HepG2 (cell line): ENCODE measurements around the gene PLEKHM2. TPM values are rescaled to one million over a fixed set of nuclear protein-coding genes. Genes with fewer than 3 reads are reported as not detected.

Source experiments
- CENPT ChIP-seq: sonication (generic); formaldehyde crosslinking; IDR thresholded peaks from 2 replicates; pipeline ENCODE4 v1.8.0; 2022; ENCODE audit warnings: low read depth, mild to moderate bottlenecking, moderate library complexity, missing genetic modification reagents
- CREB1 ChIP-seq, 2 experiments: fragments of 450-650 bp in 1 of 2; IDR thresholded peaks; 2 replicates each; pipeline ENCODE4 v1.6.1; 2016 to 2017; ENCODE audit warnings: control low read depth in 1 of 2, mild to moderate bottlenecking in 1 of 2, missing compliant biosample characterization in 1 of 2, missing genetic modification characterization in 1 of 2
- HNRNPLL ChIP-seq: fragments of 200-400 bp; formaldehyde crosslinking; IDR thresholded peaks from 2 replicates; pipeline ENCODE4 v1.6.1; 2017; ENCODE audit warnings: mild to moderate bottlenecking, low read depth, low read length; ENCODE audit not compliant: poor library complexity, severe bottlenecking
- JARID2 ChIP-seq: sonication (generic); formaldehyde crosslinking; IDR thresholded peaks from 2 replicates; pipeline ENCODE4 v1.8.1; 2023; ENCODE audit warnings: missing genetic modification reagents, inconsistent platforms; ENCODE audit not compliant: insufficient replicate concordance
- JDP2 ChIP-seq: sonication (generic); formaldehyde crosslinking; IDR thresholded peaks from 2 replicates; pipeline ENCODE4 v1.8.1; 2022; ENCODE audit warnings: missing genetic modification reagents, borderline replicate concordance
- MLLT10 ChIP-seq: sonication (generic); formaldehyde crosslinking; IDR thresholded peaks from 2 replicates; pipeline ENCODE4 v1.4.0; 2020; ENCODE audit warnings: missing genetic modification reagents
- NFATC3 ChIP-seq: sonication (generic); formaldehyde crosslinking; IDR thresholded peaks from 2 replicates; pipeline ENCODE4 v1.5.1; 2020; ENCODE audit warnings: mild to moderate bottlenecking, missing genetic modification reagents
- NFIC ChIP-seq: IDR thresholded peaks from 2 replicates; pipeline ENCODE4 v1.6.1; 2012; ENCODE audit warnings: mild to moderate bottlenecking, low read length, inconsistent platforms
- NONO ChIP-seq, 2 experiments: fragments of 450-650 bp in 1 of 2; sonication (generic) in 1 of 2; formaldehyde crosslinking in 1 of 2; IDR thresholded peaks in 1 of 2; conservative IDR thresholded peaks in 1 of 2; 2 replicates each; pipeline versions ENCODE4 v1.6.1 to v1.8.0; 2017 to 2022; ENCODE audit warnings: mild to moderate bottlenecking in 1 of 2, missing genetic modification reagents in 1 of 2, moderate library complexity in 1 of 2
- SALL1 ChIP-seq: sonication (generic); formaldehyde crosslinking; IDR thresholded peaks from 2 replicates; pipeline ENCODE4 v1.8.0; 2022; ENCODE audit warnings: mild to moderate bottlenecking, missing genetic modification reagents
- SKIL ChIP-seq: sonication (generic); formaldehyde crosslinking; IDR thresholded peaks from 2 replicates; pipeline ENCODE4 v1.8.0; 2022; ENCODE audit warnings: missing genetic modification reagents, mild to moderate bottlenecking, moderate library complexity, borderline replicate concordance
- SSRP1 ChIP-seq: IDR thresholded peaks from 2 replicates; pipeline ENCODE4 v1.6.1; 2016; ENCODE audit warnings: control low read depth
- ZBTB20 ChIP-seq: sonication (generic); formaldehyde crosslinking; IDR thresholded peaks from 2 replicates; pipeline ENCODE4 v1.8.1; 2023; ENCODE audit warnings: missing genetic modification reagents, low read depth, mild to moderate bottlenecking, borderline replicate concordance
- ZNF124 ChIP-seq: sonication (generic); formaldehyde crosslinking; IDR thresholded peaks from 2 replicates; pipeline ENCODE4 v1.4.0; 2020; ENCODE audit warnings: missing genetic modification reagents
- ZNF674 ChIP-seq: sonication (generic); formaldehyde crosslinking; IDR thresholded peaks from 2 replicates; pipeline ENCODE4 v1.5.0; 2020; ENCODE audit warnings: low read depth, mild to moderate bottlenecking, missing genetic modification reagents
- ZNF75D ChIP-seq: sonication (generic); formaldehyde crosslinking; IDR thresholded peaks from 2 replicates; pipeline ENCODE4 v1.8.1; 2023; ENCODE audit warnings: missing genetic modification reagents, mild to moderate bottlenecking, borderline replicate concordance
- ZNF766 ChIP-seq: sonication (generic); formaldehyde crosslinking; IDR thresholded peaks from 2 replicates; pipeline ENCODE4 v1.5.0; 2020; ENCODE audit warnings: missing genetic modification reagents, borderline replicate concordance
- ZNF816 ChIP-seq: sonication (generic); formaldehyde crosslinking; IDR thresholded peaks from 2 replicates; pipeline ENCODE4 v1.8.0; 2022; ENCODE audit warnings: missing genetic modification reagents, mild to moderate bottlenecking, borderline replicate concordance
- ZNF891 ChIP-seq: sonication (generic); formaldehyde crosslinking; IDR thresholded peaks from 2 replicates; pipeline ENCODE4 v1.5.0; 2020; ENCODE audit warnings: mild to moderate bottlenecking, missing genetic modification reagents
- polyA plus RNA-seq, 8 experiments: library from polyadenylated mRNA; depleted of rRNA in 3 of 8; stranded (reverse) in 7 of 8; unstranded in 1 of 8; fragments of >200 nt; fragmentation: Illumina TruSeq in 4 of 8; extraction: Trizol in 4 of 8; gene quantifications; 2 replicates each; pipeline versions ENCODE4 v1.2.1 to v1.2.3, GENCODE V29; 2011 to 2016; ENCODE audit warnings: low read depth in 4 of 8, missing spikeins in 1 of 8, mixed read lengths in 1 of 8; ENCODE audit not compliant: insufficient read depth in 1 of 8
- total RNA-seq, 5 experiments: library from RNA; depleted of rRNA; stranded (reverse); fragments of >200 nt; fragmentation: Illumina TruSeq; extraction: Trizol; gene quantifications; 2 replicates each; pipeline ENCODE4 v1.2.3, GENCODE V29; 2016; ENCODE audit warnings: low read depth in 1 of 5
- TF ChIP-seq, protein P1 (sequence below): IDR thresholded peaks from 2 replicates; pipeline ENCODE4 v1.6.1; 2016; ENCODE audit warnings: low read depth, control low read depth
- TF ChIP-seq, protein P2 (sequence below): sonication (generic); formaldehyde crosslinking; IDR thresholded peaks from 2 replicates; pipeline ENCODE4 v1.8.1; 2023; ENCODE audit warnings: mild to moderate bottlenecking, inconsistent platforms, moderate library complexity, missing genetic modification reagents, borderline replicate concordance
- TF ChIP-seq, protein P3 (sequence below): IDR thresholded peaks from 2 replicates; pipeline ENCODE4 v1.6.1; 2012; ENCODE audit warnings: inconsistent platforms
- TF ChIP-seq, protein P4 (sequence below): sonication (generic); formaldehyde crosslinking; IDR thresholded peaks from 2 replicates; pipeline ENCODE4 v1.4.0; 2020; ENCODE audit warnings: missing genetic modification reagents, borderline replicate concordance

The PLEKHM2 gene
- total and polyA plus RNA-seq, 2 of the 13 experiments (the other 11 are each of a cell fraction or from before 2014, with no cell fraction given): 16.5 to 27.3 TPM

DNA sequence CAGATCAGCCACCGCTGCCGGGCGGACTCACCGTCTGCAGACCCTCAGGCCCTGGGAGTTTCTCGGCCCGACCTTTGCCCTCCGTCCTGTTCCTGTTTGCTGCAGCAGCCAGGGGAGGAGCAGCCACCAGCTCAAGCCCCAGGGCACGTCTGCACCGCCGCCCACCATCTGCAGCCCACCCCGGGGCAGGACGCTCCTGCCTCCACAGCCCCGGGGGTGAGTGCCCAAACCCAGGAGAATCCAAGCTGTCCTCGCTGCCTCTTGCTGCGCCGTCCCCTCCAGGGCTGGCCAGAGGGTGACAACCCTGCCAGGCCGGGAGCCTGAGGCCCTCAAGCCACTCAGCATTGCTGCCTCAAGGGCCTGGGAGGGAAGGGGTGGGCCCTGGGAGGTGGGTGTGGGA lies 50.8 kb downstream of the PLEKHM2 start (continued):
- TF ChIP-seq, protein P1, sequence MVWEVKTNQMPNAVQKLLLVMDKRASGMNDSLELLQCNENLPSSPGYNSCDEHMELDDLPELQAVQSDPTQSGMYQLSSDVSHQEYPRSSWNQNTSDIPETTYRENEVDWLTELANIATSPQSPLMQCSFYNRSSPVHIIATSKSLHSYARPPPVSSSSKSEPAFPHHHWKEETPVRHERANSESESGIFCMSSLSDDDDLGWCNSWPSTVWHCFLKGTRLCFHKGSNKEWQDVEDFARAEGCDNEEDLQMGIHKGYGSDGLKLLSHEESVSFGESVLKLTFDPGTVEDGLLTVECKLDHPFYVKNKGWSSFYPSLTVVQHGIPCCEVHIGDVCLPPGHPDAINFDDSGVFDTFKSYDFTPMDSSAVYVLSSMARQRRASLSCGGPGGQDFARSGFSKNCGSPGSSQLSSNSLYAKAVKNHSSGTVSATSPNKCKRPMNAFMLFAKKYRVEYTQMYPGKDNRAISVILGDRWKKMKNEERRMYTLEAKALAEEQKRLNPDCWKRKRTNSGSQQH (CRISPR knock-in tag): no peak
- TF ChIP-seq NFATC3 (CRISPR knock-in tag): no peak
- no peak for TF ChIP-seq SKIL (CRISPR knock-in tag)
- no peak for TF ChIP-seq MLLT10
- no peak for TF ChIP-seq ZNF674 (CRISPR knock-in tag)
- TF ChIP-seq ZNF75D (CRISPR knock-in tag): no peak
- TF ChIP-seq NONO (IDR thresholded peaks at IDR 0.05): no peak
- no peak for TF ChIP-seq NONO (CRISPR knock-in tag; conservative IDR thresholded peaks at IDR 0.05)
- TF ChIP-seq, protein P2, sequence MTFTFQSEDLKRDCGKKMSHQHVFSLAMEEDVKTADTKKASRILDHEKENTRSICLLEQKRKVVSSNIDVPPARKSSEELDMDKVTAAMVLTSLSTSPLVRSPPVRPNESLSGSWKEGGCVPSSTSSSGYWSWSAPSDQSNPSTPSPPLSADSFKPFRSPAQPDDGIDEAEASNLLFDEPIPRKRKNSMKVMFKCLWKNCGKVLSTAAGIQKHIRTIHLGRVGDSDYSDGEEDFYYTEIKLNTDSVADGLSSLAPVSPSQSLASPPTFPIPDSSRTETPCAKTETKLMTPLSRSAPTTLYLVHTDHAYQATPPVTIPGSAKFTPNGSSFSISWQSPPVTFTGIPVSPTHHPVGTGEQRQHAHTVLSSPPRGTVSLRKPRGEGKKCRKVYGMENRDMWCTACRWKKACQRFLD (CRISPR knock-in tag): no peak
- TF ChIP-seq ZNF891: no peak
- no peak for TF ChIP-seq JDP2 (CRISPR knock-in tag)
- TF ChIP-seq ZNF766 (CRISPR knock-in tag): no peak
- TF ChIP-seq CENPT (CRISPR knock-in tag): no peak
- TF ChIP-seq NFIC: no peak
- no peak for TF ChIP-seq ZBTB20
- TF ChIP-seq HNRNPLL: peak; percentile 20
- no peak for TF ChIP-seq ZNF816 (CRISPR knock-in tag)
- TF ChIP-seq CREB1 (IDR thresholded peaks at IDR 0.05): no peak
- no peak for TF ChIP-seq CREB1 (CRISPR knock-in tag; IDR thresholded peaks at IDR 0.05)
- TF ChIP-seq SSRP1 (CRISPR knock-in tag): no peak
- no peak for TF ChIP-seq ZNF124
- TF ChIP-seq, protein P3, sequence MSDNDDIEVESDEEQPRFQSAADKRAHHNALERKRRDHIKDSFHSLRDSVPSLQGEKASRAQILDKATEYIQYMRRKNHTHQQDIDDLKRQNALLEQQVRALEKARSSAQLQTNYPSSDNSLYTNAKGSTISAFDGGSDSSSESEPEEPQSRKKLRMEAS: peak; percentile 11; the same call in 1 of the 2 replicates
- TF ChIP-seq JARID2: no peak
- TF ChIP-seq, protein P4, sequence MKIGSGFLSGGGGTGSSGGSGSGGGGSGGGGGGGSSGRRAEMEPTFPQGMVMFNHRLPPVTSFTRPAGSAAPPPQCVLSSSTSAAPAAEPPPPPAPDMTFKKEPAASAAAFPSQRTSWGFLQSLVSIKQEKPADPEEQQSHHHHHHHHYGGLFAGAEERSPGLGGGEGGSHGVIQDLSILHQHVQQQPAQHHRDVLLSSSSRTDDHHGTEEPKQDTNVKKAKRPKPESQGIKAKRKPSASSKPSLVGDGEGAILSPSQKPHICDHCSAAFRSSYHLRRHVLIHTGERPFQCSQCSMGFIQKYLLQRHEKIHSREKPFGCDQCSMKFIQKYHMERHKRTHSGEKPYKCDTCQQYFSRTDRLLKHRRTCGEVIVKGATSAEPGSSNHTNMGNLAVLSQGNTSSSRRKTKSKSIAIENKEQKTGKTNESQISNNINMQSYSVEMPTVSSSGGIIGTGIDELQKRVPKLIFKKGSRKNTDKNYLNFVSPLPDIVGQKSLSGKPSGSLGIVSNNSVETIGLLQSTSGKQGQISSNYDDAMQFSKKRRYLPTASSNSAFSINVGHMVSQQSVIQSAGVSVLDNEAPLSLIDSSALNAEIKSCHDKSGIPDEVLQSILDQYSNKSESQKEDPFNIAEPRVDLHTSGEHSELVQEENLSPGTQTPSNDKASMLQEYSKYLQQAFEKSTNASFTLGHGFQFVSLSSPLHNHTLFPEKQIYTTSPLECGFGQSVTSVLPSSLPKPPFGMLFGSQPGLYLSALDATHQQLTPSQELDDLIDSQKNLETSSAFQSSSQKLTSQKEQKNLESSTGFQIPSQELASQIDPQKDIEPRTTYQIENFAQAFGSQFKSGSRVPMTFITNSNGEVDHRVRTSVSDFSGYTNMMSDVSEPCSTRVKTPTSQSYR (CRISPR knock-in tag): no peak
- no peak for TF ChIP-seq SALL1 (CRISPR knock-in tag)
